HuH-7.5 (cell line): ENCODE results near the gene TAF5L.
A peak's percentile ranks its signal among the peaks of the same experiment; 100 is the strongest.
"Not testable (repeated sequence)": the region's sequence is repeated elsewhere in the genome, so short reads cannot be mapped to it uniquely, and the experiment has no call there.

Source experiments
- DNase-seq: peaks from one replicate; pipeline ENCODE4 v3.0.0; 2011; ENCODE audit warnings: low spot score

The TAF5L gene

GRCh38 chr1:229603371-229604005, 22.4 kb downstream of the TAF5L start:
- DNase-seq: no peak

DNA sequence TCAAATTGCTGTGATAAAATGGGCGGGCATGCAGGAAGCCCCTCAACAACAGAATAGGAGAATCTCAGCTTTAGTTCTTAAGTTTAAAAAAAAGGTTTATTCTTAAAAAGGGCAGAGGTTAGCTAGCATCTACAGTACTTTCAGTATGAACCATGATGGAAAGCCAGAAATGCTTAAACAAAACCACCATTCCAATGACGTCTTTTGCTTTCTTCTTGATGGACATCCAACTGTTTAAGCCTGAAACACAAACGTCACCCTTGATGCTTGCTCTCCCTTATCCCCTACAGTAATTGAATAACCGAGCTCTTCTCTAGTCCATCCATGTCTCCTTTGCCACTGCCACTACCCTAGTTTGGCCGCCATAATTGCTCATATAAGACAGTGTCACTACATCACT, 25.7 kb downstream of the TAF5L start:
- DNase-seq: no peak

- DNase-seq: no peak
Observed at GRCh38 chr1:229599218-229599954, 26.5 kb downstream of the TAF5L start.

GRCh38 chr1:229597877-229598276, 28.0 kb downstream of the TAF5L start:
- DNase-seq: no peak

- DNase-seq: no peak
Observed at GRCh38 chr1:229596925-229597699, 28.8 kb downstream of the TAF5L start.

- not testable (repeated sequence) for DNase-seq
Observed at GRCh38 chr1:229595876-229596275, 30.0 kb downstream of the TAF5L start.

GRCh38 chr1:229594227-229595008, 31.5 kb downstream of the TAF5L start:
- DNase-seq: no peak

DNA sequence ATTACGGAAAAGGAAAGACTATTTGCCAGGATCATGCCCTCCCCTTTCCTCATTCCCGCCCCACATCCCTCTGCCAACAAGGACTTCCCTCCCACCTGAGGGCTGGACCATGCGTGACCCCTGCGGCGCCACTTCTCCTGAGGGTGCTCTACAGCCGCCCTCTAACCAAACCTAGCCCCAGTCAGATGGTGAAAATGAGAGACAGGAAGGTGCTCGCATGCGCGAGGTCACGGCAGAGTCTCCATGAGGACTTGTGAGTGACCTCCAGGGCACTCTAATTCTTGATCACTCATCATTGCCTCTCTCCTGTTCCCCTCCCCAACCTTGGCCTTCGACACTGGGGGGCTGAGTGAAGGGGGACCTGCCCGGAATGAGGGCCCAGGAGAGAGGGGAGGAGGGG, 32.1 kb downstream of the TAF5L start:
- no peak for DNase-seq

GRCh38 chr1:229590119-229590518, 35.8 kb downstream of the TAF5L start:
- DNase-seq: no peak

- DNase-seq: no peak
Observed at GRCh38 chr1:229585338-229585737, 40.6 kb downstream of the TAF5L start.

GRCh38 chr1:229582715-229583114, 43.2 kb downstream of the TAF5L start:
- no peak for DNase-seq

GRCh38 chr1:229582011-229582694, 43.8 kb downstream of the TAF5L start:
- DNase-seq: peak; percentile 25

- DNase-seq: no peak
Observed at GRCh38 chr1:229581485-229581884, 44.4 kb downstream of the TAF5L start.

DNA sequence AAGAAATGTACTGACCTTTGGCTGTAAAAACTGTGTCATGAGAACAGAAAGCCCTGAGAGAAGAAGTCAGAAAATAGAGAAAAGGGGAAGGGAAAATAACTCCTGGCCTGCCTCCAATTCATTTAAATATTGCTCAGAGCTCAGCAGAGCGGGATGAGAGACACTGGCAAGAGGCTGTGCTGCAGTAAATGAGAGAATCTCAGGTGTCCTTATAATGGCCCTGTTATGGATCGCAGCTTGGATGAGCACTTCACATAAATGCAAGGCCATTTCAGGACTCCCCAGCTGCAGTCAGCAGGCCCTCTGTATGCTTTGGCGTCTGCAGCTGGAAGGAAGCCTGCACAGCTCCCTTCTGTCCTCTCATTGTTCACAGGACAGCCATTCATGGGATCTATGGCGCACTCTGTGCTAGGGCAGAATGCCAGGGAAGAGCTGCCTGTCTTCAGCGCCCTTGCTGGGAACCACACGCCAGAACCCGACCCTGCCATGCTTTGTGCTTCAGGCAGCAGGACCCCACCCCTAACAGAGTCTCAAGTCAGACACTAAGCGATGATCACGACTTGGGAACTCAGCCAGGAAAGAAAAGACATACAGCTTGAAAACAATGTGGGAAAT, 46.8 kb downstream of the TAF5L start:
- DNase-seq: no peak

- no peak for DNase-seq
Observed at GRCh38 chr1:229578168-229579058, 47.5 kb downstream of the TAF5L start.

GRCh38 chr1:229574679-229575442, 51.1 kb downstream of the TAF5L start:
- DNase-seq: no peak

- DNase-seq: no peak
Observed at GRCh38 chr1:229572286-229572685, 53.6 kb downstream of the TAF5L start.

DNA sequence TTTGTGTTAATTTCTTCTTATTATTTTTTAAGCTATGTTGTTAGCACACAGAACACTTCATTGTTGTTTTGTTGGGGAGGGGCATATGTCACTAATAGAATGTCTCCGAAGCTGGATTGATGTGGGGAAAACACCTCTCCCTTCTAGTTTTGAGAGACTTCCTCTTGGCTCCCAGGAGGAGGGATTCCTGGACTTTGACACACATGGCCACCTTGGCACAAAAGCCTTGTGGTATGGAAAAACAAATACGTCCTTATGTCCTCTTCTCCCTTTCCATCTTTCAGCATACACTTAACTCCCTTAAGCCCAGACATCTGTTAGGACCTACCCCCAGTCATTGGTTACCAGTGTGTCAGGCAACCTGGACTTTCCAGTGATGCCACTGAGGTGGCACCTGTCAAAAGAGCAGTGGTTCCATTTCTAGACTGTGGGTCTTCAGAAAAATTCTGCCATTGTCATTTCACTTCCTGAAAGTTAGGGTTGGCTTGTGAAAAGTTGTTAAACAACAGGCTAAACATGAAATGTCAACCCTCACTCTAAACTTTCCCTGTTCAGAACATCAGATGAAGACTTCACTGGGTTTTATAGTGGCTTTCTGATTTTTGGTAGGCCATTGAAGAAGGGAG, 54.9 kb downstream of the TAF5L start:
- DNase-seq: no peak

- DNase-seq: no peak
Observed at GRCh38 chr1:229570305-229570704, 55.6 kb downstream of the TAF5L start.
